Stimulated activated CD8-positive, alpha-beta memory T cell treated with anti-CD3 and anti-CD28 coated beads, Interleukin-7, amount 100 ng/mL, for 24 hours (primary cell): ENCODE results near the gene UBE2L3.
"Not testable (repeated sequence)": the region's sequence is repeated elsewhere in the genome, so short reads cannot be mapped to it uniquely, and the experiment has no call there.

Experiments used
- DNase-seq: peaks from one replicate; pipeline ENCODE4 v3.0.0-alpha.2; 2020; ENCODE audit warnings: low read depth

Gene UBE2L3

DNA sequence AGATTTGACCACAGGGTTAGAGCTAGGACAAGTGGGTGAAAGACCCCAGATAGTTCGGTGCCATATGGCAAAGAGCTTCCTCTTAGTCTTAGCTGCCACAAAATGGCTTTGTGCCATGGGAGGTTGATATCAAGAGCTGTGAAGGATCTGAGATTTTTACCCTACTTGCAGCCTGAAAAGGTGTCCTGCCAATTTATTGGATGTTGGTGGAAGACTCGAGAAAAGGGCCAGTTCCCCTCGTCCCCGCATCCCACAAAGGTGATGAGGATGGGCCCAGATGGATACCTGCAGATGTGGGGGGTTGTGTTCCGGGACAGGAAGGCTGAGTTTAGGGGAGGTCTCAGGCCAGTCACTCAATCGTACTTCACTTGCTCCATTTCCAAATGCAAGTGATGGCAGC is 35.1 kb downstream of the UBE2L3 start:
- DNase-seq: no peak

DNA sequence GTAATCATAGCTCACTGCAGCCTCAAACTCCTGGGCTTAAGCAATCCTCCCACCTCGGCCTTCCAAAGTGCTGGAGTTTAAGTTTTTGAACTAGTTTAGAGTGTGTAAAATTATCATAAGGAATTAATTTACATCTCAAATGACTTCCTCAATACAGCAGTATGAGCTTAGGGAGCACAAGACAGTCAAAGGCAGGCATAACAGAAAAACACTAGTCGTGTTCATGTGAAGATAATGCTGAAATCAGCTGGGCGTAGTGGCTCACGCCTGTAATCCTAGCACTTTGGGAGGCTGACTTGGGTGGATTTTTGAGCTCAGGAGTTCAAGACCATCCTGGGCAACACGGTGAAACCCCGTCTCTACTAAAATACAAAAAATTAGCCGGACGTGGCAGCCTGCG is 36.5 kb downstream of the UBE2L3 start:
- DNase-seq: no peak

DNA sequence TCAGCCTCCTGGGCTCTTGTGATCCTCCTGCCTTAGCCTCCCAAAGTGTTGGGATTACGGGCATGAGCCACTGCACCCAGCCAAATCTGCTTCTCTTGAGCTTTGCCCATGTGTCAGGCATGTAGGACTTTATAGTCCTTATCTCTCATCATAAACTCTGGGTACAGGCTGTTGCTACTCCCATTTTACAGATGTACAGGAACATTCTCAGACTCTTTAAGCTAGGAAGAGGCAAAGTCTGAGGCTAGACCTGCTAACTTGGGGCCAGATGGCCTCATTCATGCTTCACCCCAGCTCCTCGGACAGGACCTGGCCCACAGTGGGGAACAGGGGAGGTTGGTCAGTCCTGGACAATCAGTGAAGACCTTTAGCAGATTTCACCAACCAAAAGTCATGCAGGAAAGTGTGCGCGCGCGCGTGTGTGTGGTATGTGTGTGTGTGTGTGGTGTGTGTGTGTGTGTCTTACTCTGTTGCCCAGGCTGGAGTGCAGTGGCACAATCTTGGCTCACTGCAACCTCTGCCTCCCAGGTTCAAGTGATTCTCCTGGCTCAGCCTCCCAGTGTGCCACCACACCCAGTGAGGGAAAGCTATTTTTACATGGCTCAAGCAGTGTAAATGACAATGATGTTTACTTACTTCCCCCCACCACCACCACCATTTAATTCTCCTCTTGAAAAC is 38.5 kb downstream of the UBE2L3 start:
- no peak for DNase-seq

DNA sequence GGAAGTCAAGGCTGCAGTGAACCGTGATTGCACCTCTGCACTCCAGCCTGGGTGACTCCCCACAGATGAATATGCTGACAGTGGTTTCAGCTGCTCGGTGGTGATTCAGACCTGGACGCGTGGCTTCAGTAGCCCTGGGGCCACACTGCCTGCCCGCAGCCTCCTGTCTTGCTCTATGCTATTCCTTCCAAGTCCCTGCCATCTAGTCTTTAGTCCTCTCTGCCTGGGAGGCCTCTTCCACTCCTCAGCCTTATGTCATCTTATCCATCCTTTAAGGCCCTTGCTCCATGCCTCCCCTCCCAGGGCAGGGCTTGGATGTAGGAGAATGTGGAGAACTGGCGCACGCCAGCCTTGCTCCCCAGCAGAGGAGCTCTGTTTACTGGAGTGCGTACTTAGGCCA is 39.3 kb downstream of the UBE2L3 start:
- no peak for DNase-seq

DNA sequence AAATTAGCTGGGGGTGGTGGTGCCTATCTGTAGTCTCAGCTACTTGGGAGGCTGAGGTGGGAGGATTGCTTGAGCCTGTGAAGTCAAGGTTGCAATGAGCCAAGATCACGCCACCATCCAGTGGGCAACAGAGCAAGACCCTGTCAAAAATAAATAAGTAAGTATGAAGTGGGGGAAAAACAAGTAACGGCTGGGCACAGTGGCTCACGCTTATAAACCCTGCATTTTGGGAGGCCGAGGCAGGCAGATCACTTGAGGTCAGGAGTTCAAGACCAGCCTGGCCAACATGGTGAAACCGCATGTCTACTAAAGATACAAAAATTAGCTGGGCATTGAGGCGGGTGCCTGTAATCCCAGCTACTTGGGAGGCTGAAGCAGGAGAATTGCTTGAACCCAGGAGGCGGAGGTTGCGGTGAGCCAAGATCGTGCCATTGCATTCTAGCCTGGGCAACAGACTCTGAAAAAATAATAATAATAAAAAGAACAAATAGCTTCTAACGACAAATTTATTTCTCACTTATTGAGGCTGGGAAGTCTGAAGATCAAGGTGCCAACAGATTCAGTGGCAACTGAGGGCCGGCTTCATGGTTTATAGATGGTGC is 42.1 kb downstream of the UBE2L3 start:
- not testable (repeated sequence) for DNase-seq

DNA sequence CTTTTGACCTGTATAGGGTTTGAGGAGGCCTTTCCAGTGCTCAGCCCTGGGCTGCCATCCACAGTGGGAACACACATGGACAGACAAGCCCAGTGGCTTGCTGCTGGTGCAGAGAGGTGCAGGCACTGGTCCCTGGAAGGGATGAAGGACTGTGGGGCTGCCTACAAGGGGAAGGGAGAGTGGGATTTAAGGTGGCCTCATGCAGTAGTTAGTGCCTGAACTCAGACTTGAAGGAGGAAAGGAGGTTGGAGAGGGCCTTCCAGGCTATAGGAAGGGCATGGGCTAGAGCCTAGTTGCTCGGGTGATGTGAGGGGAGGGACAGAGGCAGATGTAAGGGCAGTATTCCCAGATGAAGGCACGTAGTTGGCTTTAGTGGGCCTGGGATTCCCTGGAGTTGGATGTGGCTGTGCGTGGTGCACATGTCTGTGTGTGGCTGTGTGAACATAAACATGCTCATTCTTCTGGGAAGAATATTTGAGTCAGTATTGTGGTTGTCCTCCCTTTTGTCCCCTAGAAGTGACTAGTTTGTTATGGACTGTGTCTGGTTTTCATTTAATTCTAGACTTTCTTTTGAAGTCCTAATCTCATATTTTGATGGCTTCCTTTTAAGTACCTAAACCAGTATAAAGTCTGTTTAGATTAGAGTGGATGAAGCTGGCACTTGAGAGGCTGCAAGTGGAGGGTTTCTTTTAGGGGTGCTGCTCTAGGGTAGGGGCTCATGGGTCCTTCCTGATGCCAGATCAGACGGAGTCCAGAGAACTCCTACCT is 43.9 kb downstream of the UBE2L3 start:
- no peak for DNase-seq

DNA sequence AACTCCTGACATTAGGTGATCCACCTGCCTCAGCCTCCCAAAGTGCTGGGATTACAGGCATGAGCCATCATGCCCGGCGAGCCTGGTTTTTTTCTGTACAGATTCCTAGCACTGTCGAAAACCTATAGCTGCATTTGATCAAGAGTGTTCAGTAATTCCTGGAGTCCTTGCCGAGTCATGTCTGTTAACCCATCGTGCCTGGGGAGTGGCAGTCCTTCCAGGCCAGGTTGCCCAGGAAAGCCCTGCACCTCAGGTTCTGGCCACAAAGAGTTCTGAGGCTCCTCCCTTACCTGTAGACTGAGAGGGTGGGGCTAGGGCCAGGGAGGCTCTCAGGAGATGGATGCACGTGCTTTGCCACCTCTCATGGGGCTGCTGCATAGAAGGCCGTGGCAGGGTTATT is 45.3 kb downstream of the UBE2L3 start:
- no peak for DNase-seq

DNA sequence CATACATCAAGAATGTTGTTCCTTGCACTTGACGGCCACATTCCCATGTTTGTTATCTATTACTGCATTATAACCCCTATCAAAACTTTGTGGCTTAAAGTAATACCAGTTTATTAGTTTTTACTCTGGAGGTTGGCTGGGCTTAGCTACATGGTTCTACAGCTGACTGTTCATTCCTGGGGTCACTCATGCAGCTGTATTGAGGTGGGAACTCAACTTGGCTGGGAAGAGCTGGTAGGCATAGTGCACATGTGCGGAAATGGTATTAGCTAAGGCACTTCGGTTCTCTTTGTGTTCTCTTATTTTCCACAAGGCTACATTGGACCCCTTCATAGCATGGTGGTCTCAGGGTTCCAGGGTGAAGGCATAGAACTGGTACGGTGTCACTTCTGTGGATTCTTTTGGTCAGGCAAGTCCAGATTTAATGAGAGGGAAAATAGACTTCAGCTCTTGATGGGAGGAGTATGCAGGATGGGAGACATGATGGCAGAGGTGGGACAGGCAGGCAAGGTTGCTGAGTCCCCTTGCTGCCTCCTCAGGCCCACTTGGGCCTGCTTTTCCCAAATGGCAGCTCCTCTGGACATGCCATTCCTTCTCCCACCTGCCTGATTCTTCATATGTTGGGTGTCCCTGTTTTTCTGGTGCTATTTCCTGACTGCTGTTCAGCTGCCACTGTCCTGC is 46.2 kb downstream of the UBE2L3 start:
- no peak for DNase-seq

DNA sequence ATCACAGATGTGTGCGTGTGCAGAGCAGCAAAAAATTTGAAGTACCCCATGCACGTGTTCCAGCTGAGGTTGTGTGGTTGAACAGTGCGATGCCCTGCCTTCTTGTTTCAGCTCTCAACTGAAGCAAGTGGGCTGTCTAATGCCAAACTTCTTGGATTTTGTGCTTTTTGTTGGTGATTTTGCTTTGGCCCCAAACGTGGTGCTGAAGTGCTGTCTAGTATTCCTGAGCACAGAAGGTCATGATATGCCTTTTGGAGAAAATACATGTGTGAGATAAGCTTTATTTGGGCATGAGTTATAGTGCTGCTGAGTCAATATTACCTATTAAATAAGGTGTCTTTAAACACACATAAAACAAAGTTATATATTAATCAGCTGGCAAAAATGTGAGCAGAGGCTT is 48.2 kb downstream of the UBE2L3 start:
- no peak for DNase-seq

DNA sequence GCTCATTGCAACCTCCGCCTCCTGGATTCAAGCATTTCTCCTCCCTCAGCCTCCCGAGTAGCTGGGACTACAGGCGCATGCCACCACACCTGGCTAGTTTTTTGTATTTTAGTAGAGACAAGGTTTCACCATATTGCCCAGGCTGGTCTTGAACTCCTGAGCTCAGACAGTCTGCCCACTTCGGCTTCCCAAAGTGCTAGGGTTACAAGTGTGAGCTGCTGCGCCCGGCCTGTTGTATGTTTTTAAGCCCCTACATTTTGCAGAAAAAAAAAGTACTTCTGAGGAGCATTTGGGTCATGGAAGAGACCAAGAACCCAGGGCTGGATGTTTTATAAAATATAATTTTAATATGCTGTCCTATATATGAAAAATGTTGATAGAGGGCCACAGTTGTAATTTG is 49.8 kb downstream of the UBE2L3 start:
- DNase-seq: not testable (repeated sequence)

DNA sequence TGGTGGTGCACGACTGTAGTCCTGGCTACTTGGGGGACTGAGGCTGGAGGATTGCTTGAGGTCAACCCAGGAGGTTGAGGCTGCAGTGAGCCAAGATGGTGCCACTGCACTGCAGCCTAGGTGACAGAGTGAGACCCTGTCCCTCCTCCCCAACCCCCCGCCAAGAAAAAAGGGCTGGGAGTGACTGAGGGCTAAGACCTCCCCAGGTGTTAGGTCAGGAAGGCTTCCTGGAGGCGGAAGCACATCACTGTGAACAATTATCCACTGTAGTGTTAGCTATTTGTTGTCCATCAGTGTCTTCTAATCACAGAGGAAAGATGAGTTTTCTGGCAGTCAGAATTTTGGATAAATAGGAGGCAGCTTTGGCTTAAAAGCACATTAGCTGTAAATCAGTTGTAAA is 53.5 kb downstream of the UBE2L3 start:
- no peak for DNase-seq

DNA sequence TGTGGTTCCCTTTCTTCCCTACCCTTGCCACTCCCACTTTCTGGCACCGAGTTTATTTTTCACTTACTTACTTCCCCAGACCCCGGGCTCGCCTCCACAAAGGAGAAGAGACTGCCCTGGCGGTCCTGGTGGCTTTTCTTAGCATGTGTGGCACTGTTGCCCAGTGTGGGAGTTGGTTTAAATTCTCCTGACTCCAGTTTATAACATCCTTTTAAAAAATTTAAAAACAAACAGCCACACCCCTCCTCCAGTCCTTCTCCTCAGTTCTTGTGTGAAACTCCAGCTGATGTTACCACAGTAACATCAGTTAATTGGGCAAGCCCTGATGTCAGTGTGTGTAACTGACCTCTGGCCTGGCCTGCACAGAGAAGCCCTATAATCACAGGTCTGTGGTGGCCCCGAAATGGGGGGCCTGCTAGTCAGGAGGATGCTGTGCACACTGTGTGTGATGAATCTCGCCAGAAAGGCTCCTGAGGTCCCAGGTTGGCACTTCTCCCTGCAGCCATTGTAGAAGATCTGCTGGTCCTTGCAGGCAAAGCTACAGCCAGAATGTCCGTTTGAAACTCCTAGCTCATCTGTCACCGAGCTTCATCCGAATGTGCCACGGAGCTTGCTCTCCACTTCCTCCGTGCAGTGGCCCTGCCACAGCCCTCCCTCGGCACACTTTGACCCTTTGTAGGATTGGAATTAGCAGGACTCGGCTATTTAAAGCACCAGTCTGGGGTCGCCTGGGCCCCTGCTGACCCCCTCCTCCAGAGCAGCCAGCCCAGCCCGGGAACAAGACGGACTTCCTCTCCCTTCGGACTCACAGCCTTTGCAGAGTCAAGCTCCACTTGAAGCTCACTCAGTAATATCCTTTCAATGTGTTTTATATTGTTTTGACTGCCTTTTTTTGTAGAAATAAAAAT is 54.8 kb downstream of the UBE2L3 start:
- no peak for DNase-seq

DNA sequence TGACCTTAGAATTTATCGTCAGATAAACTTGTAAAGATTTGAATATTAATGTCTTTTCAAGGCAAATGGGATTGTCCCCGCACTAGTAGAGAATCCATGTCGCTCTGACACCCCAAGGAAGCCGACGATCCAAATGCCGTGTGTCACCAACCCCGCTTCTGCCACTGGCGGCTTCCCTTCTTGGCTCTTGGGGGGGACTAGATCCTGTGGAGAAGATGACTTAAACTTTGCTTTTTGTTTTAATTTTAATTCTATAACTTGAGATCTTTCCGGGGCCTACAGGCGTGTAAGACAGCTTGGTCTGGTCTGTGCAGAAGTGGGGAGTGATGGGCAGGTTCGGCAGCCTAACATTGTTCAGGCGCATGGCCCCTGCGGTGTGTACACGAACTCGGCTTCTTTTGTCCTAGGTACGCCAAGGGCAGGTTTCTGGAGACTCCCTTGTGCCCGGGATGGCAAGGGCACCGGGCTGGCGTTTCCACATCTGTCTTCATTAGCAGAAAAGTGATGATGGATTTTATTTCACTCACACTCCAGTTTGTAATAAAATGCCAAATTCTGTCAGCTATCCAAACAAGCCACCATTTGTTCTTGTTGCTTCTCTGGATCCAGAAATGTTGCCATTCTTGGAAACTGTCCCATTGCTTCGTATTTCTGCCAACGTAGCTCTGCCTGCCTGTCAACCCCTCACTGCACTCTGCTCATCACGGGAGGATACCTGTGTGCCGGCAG is 55.6 kb downstream of the UBE2L3 start:
- no peak for DNase-seq

DNA sequence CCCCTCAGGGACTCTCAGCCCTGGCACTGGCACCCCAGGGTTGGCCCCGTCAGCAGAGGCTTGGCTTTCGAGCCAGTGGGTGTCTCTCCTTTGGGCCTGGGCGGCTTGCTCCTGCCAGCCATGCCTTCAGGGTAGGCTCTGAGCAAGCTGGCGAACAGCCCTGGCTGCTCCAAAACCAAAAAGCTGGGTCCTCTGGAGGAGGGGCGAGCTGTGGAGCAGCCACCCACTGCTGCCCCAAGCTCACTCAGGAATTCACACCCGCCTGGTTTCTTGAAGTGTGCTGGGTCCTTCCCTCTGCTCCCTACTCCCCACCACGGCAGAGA is 56.1 kb downstream of the UBE2L3 start:
- DNase-seq: no peak

DNA sequence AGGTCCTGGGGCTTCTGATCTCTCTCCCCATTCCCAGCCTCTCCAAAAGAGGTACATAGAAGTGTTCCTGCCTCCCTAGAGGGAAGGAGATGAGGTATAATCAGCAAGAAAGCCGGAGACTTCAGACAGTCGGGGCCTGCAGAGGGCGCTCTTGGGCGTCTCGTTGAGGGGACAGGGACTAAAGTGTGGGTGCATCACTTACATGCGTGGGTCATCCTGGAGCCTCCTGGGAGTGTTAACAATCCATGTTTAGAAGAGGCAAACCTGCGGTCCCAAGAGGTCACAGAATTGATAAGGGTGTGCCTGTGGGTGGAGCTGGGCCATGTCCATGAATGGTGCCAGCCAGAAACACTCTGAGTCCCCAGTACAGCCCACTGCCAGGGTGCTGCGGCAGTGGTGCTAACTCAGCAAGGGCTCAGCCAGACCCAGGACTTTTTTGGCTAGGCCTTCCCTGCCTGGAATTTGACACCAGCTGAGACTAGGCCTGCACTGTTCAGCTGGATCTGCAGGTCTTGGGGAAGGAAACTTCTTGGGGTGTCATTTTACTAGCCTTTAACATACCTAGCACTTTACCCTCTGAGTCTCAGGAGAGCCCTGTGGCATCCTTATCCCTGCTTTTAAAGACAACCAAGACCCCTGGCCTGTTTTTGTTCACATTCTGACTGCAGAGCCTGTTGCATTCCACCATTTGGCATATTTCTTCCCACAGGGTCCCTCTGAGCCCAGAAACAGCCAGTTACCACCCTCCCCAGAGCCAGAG is 56.8 kb downstream of the UBE2L3 start:
- peak; percentile 33 for DNase-seq

DNA sequence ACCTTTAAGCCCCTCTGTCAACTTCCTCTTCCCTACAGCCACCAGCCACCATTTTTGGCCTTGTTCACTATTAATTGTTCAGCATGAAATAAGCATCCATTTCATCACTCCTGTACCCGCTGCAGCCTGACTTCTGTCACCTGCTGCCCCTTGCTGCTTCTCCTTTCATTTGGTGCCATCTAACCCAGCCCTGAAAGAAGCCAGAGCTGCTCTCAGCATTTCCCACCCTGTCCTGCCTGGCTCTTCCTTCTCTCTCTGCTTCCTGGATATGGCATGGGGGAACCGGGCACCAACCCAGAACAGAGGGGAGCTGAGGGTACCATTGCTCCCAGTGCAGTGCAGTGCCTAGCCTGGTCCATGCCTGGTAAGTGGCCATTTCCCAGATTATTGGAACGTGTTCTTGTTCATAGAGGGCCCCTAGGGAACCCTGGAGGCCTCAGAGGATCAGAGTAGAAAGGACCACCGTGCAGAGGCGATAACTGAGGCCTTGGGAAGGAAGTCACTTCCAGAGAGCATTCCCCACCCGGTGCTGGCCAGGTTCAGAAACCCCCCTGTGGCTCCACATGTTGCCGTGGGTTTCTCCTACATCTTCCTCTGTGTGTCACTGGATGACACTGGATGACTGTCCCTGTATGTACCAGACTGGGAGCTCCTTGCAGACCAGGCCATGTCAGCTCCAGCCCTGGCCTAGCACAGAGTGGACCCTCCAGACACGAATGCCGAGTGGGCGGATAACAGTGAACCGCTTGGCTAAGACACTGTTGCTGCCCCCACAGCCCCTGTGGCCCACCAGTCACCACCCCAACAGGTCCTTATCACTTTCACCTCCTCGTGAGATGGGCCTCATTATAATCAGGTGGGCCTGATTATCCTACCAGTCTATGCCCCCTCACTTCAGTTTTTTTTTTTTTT is 57.6 kb downstream of the UBE2L3 start:
- DNase-seq: no peak

DNA sequence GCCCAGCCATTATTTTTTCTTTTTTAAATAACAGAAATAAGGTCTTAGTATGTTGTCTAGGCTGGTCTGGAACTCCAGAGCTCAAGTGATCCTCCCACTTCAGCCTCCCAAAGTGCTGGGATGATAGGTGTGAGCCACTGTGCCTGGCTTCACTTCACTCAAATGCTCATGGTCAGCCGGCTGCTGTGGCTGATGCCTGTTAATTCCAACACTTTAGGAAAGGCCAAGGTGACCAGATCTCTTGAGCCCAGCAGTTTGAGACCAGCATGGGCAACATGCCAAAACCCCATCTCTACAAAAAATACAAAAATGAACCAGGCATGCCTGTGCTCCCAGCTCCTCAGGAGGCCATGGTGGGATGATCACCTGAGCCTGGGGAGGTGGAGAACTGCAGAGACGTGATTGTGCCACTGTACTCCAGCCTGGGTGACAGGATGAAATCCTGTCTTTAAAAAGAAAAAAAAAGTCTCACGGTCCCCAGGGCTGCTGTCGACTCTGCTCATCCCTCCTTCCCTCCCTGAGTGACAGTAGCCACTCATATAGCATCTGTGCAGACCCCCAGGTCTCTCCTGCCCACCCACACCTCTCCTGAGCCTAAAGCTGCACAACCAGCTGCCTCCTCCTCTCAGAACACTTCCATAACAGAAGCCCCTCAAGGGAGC is 58.7 kb downstream of the UBE2L3 start:
- DNase-seq: no peak

DNA sequence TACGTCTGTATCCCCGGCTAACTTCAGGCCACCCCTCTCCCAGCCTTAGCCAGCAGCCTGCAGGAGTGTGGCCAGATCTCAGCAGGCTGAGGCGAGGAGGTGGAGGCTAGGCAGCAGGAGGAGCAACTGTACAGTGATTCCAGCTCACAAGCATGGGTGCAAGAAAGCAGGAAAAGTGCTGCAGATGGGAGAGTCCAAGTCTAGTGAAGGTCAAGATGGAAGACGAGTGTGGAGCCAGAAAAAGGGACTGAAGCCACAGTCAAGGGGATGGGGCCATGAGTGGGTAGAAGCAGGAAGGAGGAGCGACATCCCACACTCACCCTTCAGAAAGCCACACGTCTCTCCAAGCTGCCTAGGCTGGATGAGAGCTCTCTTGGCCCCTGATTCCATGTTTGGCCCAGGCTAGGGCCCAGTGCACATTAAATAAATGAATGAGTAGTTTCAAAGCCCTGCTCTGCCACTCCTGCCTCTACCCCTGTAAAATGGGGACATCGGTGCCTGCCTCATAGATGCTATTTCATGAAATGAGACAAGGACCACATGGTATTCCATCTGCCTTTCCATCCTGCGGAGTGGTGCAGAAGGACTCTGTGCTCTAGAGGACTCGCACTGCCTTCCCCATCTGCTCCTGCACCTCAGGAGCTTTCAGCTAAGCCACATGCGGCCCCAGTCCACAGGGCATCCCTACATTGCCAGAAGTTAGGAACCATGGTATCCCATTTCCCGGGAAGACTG is 59.4 kb downstream of the UBE2L3 start:
- no peak for DNase-seq
